GM06990 (cell line): ENCODE data around the gene CFAP210.

ENCODE experiments used
- DNase-seq: peaks from one replicate; pipeline ENCODE4 v3.0.0-alpha.2; 2011; ENCODE audit not compliant: insufficient read length; ENCODE audit errors: extremely low read depth
- H3K27me3 ChIP-seq: replicated peaks from 2 replicates; pipeline ENCODE4 v1.6.0; 2011; ENCODE audit warnings: low read length; ENCODE audit not compliant: control insufficient read depth, insufficient read depth
- H3K36me3 ChIP-seq: 2 replicates; pipeline ENCODE4 v1.5.1; 2011; ENCODE audit warnings: low read length; ENCODE audit not compliant: control insufficient read depth, insufficient read depth
- H3K4me3 ChIP-seq: replicated peaks from 2 replicates; pipeline ENCODE4 v1.5.1; 2011; ENCODE audit warnings: low read depth, mild to moderate bottlenecking, control low read depth, low read length
- TF ChIP-seq, protein P1 (sequence below): IDR thresholded peaks from 2 replicates; pipeline ENCODE4 v1.5.1; 2011; ENCODE audit warnings: low read length, control low read depth, mild to moderate bottlenecking, inconsistent platforms; ENCODE audit not compliant: insufficient read depth, poor library complexity, severe bottlenecking

Gene CFAP210

DNA sequence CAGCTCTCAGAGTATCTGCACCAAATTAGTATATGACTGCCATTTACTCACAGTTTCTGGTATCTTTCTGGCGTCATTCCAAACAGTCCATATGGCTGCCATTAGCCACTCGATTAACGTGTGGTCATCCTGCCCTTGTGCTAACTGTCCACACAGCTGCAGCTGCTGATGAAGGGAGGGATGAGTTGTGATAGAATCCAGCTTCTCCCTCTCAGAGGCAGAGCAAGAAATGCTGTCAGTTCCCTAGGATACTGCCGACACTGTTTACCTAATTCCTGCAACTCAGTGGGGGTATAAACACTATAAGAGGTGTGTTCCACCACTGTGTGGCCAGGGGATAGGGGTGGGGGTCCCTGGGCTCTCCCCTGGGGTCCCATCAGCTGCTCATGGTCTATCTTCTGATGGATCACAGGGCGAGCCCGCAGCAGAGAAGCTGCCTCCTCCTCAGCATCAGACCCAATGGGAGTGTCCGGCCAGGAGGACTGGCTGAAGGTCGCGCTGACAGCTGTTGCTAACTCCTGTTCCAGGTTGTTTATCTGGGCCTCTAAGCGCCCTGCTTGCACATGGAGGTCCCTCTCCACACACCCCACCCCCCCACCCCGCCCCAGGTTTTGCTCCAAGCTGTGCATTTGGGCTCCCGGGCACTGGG lies 22.2 kb upstream of the CFAP210 start:
- Histone ChIP-seq H3K27me3 (no peaks in the 10 kb centered on the region), H3K36me3 (peaks cover 1% of the 10 kb centered on the region; the same call in 1 of the 2 replicates), H3K4me3 (no peak overlapping the region)
- DNase-seq: no peak
- TF ChIP-seq, protein P1, sequence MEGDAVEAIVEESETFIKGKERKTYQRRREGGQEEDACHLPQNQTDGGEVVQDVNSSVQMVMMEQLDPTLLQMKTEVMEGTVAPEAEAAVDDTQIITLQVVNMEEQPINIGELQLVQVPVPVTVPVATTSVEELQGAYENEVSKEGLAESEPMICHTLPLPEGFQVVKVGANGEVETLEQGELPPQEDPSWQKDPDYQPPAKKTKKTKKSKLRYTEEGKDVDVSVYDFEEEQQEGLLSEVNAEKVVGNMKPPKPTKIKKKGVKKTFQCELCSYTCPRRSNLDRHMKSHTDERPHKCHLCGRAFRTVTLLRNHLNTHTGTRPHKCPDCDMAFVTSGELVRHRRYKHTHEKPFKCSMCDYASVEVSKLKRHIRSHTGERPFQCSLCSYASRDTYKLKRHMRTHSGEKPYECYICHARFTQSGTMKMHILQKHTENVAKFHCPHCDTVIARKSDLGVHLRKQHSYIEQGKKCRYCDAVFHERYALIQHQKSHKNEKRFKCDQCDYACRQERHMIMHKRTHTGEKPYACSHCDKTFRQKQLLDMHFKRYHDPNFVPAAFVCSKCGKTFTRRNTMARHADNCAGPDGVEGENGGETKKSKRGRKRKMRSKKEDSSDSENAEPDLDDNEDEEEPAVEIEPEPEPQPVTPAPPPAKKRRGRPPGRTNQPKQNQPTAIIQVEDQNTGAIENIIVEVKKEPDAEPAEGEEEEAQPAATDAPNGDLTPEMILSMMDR: no peak

DNA sequence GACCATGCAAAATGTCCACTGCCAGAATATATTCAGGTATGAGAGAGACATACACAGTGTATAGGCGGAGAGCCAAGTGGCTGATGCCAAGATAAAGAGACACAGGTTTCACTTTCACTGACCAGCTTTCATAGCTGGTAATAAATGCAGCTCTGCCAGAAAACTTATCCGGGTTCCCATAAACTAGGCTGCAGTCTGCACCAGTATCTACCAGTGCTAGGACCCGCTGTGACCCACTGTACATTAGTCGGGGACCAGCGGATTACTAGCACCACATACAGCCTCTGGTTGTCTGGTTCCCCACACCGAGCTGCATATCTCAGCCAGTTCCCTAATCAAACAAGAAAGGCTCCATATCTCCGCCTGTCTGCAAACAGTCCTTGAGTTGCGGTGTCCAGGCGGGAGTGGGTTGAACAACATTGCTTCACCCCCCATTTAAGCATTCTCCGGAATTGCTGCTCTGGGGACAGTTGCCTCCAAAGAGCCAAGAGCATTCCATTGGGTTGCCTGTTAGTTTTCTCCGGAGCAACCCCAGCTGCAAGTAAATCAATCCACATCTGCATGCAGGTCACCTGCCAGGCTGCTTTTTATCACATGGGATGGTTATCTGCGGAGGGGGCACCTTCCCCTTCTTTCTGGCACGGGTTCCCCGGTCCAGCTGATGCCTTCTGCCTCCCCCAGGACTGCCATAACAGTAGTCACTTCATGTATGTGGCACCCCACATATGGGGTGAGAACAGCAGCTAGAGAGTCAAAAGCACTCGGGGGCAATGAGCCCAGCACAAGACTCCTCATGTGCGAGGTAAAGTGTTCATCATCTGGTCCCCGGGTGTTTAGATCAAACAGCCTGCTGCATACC lies 21.4 kb upstream of the CFAP210 start:
- Histone ChIP-seq H3K4me3 (no peak overlapping the region), H3K27me3 (no peaks in the 10 kb centered on the region), H3K36me3 (peaks cover 1% of the 10 kb centered on the region; the same call in 1 of the 2 replicates)
- TF ChIP-seq, protein P1: no peak
- no peak for DNase-seq

DNA sequence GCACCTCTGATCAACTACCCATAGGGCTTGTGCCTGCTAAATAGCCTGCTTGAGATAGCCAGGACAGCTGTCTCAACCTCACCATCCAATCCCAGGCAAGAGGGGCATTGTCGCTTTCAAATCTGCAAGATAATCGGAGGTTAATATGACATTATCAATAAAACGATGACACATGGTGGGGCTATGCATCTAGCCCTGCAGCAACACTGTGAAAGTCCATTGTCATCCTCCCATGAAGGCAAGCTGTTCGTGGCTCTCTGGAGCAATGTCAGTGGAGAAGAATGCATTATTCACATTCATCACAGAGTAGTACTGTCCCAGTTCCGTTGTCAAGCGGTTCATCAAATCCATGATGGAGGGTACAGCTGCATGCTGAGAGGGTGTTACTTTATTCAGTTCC lies 20.5 kb upstream of the CFAP210 start:
- H3K36me3 ChIP-seq: peaks cover 1% of the 10 kb centered on the region; the same call in 1 of the 2 replicates
- no peak for DNase-seq
- H3K4me3 ChIP-seq: no peak overlapping the region
- H3K27me3 ChIP-seq: no peaks in the 10 kb centered on the region
- TF ChIP-seq, protein P1: no peak

DNA sequence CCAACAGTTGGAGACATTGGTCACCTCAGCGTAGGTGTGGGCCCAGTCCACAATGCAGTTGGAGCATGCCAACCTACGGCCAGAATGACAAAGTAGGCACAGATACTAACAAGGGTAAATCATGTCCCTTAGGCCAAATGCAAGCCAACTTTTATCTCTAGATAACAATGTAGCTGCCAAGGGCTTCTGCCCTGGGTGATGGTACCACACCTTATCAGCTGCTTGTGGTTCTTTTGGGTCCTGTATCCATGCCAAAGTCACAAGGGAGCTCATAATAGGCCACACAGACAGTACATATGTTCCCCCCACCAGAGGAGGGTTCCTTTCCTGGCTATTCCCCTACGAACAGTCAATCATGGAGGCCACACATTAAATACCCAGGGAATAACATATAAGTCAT lies 19.1 kb upstream of the CFAP210 start:
- TF ChIP-seq, protein P1: no peak
- peaks cover 1% of the 10 kb centered on the region; the same call in 1 of the 2 replicates for H3K36me3 ChIP-seq
- DNase-seq: no peak

DNA sequence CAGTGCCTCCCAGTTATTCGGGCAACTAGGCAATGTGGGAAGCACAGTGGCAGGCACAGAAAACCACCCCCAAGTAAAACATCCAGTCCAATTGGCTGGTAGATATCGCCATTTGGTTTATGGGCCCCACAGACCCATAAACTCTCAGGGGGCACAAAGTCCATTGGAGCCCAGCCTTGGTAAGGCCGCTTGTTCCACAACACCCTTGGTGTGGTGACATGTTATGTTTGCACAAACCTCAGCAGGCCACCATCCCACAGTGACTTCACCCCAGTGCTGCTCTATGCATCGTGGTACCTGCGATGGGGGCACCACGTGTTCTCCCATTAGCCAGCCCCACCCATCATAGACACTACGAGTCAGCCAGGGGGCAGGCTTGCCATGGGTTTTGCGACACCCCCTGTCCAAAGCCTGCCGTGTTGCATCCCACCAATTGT lies 18.6 kb upstream of the CFAP210 start:
- H3K4me3 ChIP-seq: no peak overlapping the region
- no peaks in the 10 kb centered on the region for H3K27me3 ChIP-seq
- no peak for DNase-seq
- TF ChIP-seq, protein P1: no peak
- H3K36me3 ChIP-seq: peaks cover 1% of the 10 kb centered on the region; the same call in 1 of the 2 replicates

More for the DNA sequence above, 19.1 kb upstream of the CFAP210 start:
- H3K4me3 ChIP-seq: no peak overlapping the region
- no peaks in the 10 kb centered on the region for H3K27me3 ChIP-seq
